GM12878 (cell line): Measurements from ENCODE around the gene ZNF552. TPM values are rescaled to one million over a fixed set of nuclear protein-coding genes. Genes with fewer than 3 reads are reported as not detected.

Experiments used
- ATAC-seq: fragments of 200-7000 bp; cut with Tn5 transposase; 3 replicates; pipeline ENCODE4 v1.9.1; 2020; ENCODE audit warnings: mild to moderate bottlenecking, moderate library complexity
- BruUV-seq: library from RNA; stranded (reverse); fragments of 400-500 nt; replicated peaks from 2 replicates; lab custom pipeline; 2021; lab: Mats Ljungman, UMichigan
- CTCF ChIA-PET: fragments of 300-600 bp; sonication (Branson Sonifier 250); formaldehyde crosslinking; extraction: SDS; loops from one replicate; lab custom pipeline; 2021; ENCODE audit warnings: inconsistent platforms; lab: Yijun Ruan, JAX
- POLR2A ChIA-PET: fragments of 350-600 bp; formaldehyde crosslinking; extraction: SDS; loops from one replicate; lab custom pipeline; 2021; ENCODE audit warnings: inconsistent platforms; lab: Charles Lee
- RAD21 ChIA-PET: fragments of 300-600 bp; sonication (Branson Sonifier 250); formaldehyde crosslinking; loops from one replicate; lab custom pipeline; 2023; ENCODE audit warnings: antibody characterized with exemption; ENCODE audit not compliant: unreplicated experiment; lab: Charles Lee
- SMC1A ChIA-PET: fragments of 300-600 bp; sonication (Branson Sonifier 250); formaldehyde crosslinking; loops from one replicate; lab custom pipeline; 2023; ENCODE audit not compliant: unreplicated experiment, uncharacterized antibody; lab: Charles Lee
- DNase-seq: peaks from one replicate; pipeline ENCODE4 v3.0.0-alpha.2; 2011; ENCODE audit warnings: low read depth, low spot score
- FAIRE-seq: peaks from 3 replicates; lab custom pipeline; 2011; peaks lifted over from hg19 to GRCh38; lab: Jason Lieb, UNC
- H2AFZ ChIP-seq: 2 replicates; pipeline ENCODE4 v1.6.0; 2011; ENCODE audit warnings: low read depth, low read length, control low read depth; ENCODE audit not compliant: control insufficient read depth
- H3K27ac ChIP-seq: 2 replicates; pipeline ENCODE4 v1.5.1; 2011; ENCODE audit warnings: control low read depth; ENCODE audit not compliant: control insufficient read depth, insufficient read depth
- H3K27me3 ChIP-seq, 2 experiments: replicated peaks in 1 of 2; 2 replicates each; pipeline versions ENCODE4 v1.6.0 to v1.6.1; 2011; ENCODE audit warnings: low read length in 1 of 2; ENCODE audit not compliant: control insufficient read depth in 2 of 2, insufficient read depth in 2 of 2
- H3K36me3 ChIP-seq, 2 experiments: 2 replicates each; pipeline ENCODE4 v1.5.1; 2011; ENCODE audit warnings: low read length in 1 of 2; ENCODE audit not compliant: control insufficient read depth in 2 of 2, insufficient read depth in 2 of 2
- H3K4me1 ChIP-seq: 2 replicates; pipeline ENCODE4 v1.6.1; 2011; ENCODE audit warnings: mild to moderate bottlenecking, low read length, moderate library complexity, mixed read lengths; ENCODE audit not compliant: control insufficient read depth, insufficient read depth
- H3K4me2 ChIP-seq: 2 replicates; pipeline ENCODE4 v1.6.0; 2011; ENCODE audit warnings: control low read depth; ENCODE audit not compliant: control insufficient read depth, insufficient read depth
- H3K4me3 ChIP-seq: fragments of 200-600 bp; sonication (generic); 2 replicates; pipeline ENCODE4 v1.5.1; 2016
- H3K79me2 ChIP-seq: 2 replicates; pipeline ENCODE4 v1.6.0; 2011; ENCODE audit warnings: low read length; ENCODE audit not compliant: control insufficient read depth, insufficient read depth
- H3K9ac ChIP-seq: 2 replicates; pipeline ENCODE4 v1.8.0; 2011; ENCODE audit warnings: low read length, control low read depth, mixed read lengths; ENCODE audit not compliant: control insufficient read depth, insufficient read depth
- H3K9me3 ChIP-seq: replicated peaks from 3 replicates; pipeline ENCODE4 v1.5.1; 2011; ENCODE audit warnings: mild to moderate bottlenecking, low read length; ENCODE audit not compliant: control insufficient read depth, insufficient read depth
- H4K20me1 ChIP-seq: 2 replicates; pipeline ENCODE4 v1.6.0; 2011; ENCODE audit not compliant: control insufficient read depth, insufficient read depth
- ASH2L ChIP-seq: fragments of 300-600, 200-600 bp; sonication (generic); IDR thresholded peaks from 2 replicates; pipeline ENCODE4 v1.6.1; 2017; ENCODE audit warnings: low read depth, mild to moderate bottlenecking, borderline replicate concordance
- CEBPB ChIP-seq, 2 experiments: fragments of 150-350 bp in 1 of 2; IDR thresholded peaks; 2 replicates each; pipeline ENCODE4 v1.6.1; 2012 to 2014; ENCODE audit warnings: low read depth in 2 of 2, low read length in 2 of 2, borderline replicate concordance in 1 of 2, inconsistent platforms in 1 of 2
- CHD4 ChIP-seq: fragments of 200-600 bp; sonication (generic); IDR thresholded peaks from 2 replicates; pipeline ENCODE4 v1.6.1; 2016; ENCODE audit warnings: mild to moderate bottlenecking
- CREM ChIP-seq: IDR thresholded peaks from 2 replicates; pipeline ENCODE4 v1.6.1; 2014; ENCODE audit warnings: antibody characterized with exemption, low read depth
- IKZF1 ChIP-seq: fragments of 450-650 bp; conservative IDR thresholded peaks from 2 replicates; pipeline ENCODE4 v1.6.1; 2017; ENCODE audit warnings: antibody characterized with exemption, mild to moderate bottlenecking
- JUND ChIP-seq: IDR thresholded peaks from 2 replicates; pipeline ENCODE4 v1.6.1; 2012; ENCODE audit warnings: low read depth, mild to moderate bottlenecking, low read length, improper control_type of control experiment, moderate library complexity
- NFYB ChIP-seq: IDR thresholded peaks from 2 replicates; pipeline ENCODE4 v1.6.1; 2011; ENCODE audit warnings: low read depth, mild to moderate bottlenecking, low read length, improper control_type of control experiment, moderate library complexity; ENCODE audit not compliant: insufficient read depth
- POLR2AphosphoS5 ChIP-seq: IDR thresholded peaks from 2 replicates; pipeline ENCODE4 v1.6.1; 2011; ENCODE audit warnings: mild to moderate bottlenecking, low read length, inconsistent platforms
- SPI1 ChIP-seq: IDR thresholded peaks from 2 replicates; pipeline ENCODE4 v1.6.1; 2011; ENCODE audit warnings: low read depth, mild to moderate bottlenecking, low read length, moderate library complexity, borderline replicate concordance; ENCODE audit not compliant: insufficient read depth
- STAT3 ChIP-seq: IDR thresholded peaks from 2 replicates; pipeline ENCODE4 v1.6.1; 2011; ENCODE audit warnings: low read depth, low read length, improper control_type of control experiment
- ZBTB11 ChIP-seq: fragments of 450-650 bp; formaldehyde crosslinking; IDR thresholded peaks from 2 replicates; pipeline ENCODE4 v1.5.0; 2022; ENCODE audit warnings: mild to moderate bottlenecking, missing genetic modification characterization
- ZNF24 ChIP-seq: fragments of 450-650 bp; IDR thresholded peaks from 2 replicates; pipeline ENCODE4 v1.6.1; 2017; ENCODE audit warnings: antibody characterized with exemption, mild to moderate bottlenecking
- ZSCAN29 ChIP-seq: fragments of 450-650 bp; IDR thresholded peaks from 2 replicates; pipeline ENCODE4 v1.6.1; 2017; ENCODE audit warnings: mild to moderate bottlenecking, moderate library complexity
- WGBS: methylation state at CpG from one replicate; pipeline ENCODE4 v1.1.6; 2016; ENCODE audit warnings: low lambda C conversion rate; ENCODE audit not compliant: insufficient replicate concordance, insufficient coverage; ENCODE audit errors: missing lambda C conversion rate; 5-methylcytosine and 5-hydroxymethylcytosine counted together
- in situ Hi-C: fragments of 300-500 bp; cut with MboI; formaldehyde crosslinking; loops from 9 replicates; pipeline ENCODE4 v1.14.3; 2018; ENCODE audit warnings: mixed read lengths
- intact Hi-C: fragments of 100-400 bp; cut with micrococcal nuclease; formaldehyde crosslinking; loops from one replicate; pipeline ENCODE4 v1.14.2; 2022; ENCODE audit not compliant: unreplicated experiment
- polyA plus RNA-seq, 11 experiments: library from polyadenylated mRNA; depleted of rRNA in 4 of 11; unstranded in 6 of 11; stranded (reverse) in 5 of 11; fragments of >200 nt; fragmentation: Nextera tagmentation in 4 of 11; fragmentation: Illumina TruSeq in 1 of 11; extraction: Ambion mirVana in 4 of 11; extraction: Trizol in 1 of 11; gene quantifications; 1 replicate in 1 of 11; 2 replicates in 10 of 11; pipeline versions ENCODE4 v1.2.1 to v1.2.3, GENCODE V29; 2011 to 2016; ENCODE audit warnings: inconsistent platforms in 2 of 11, missing spikeins in 2 of 11, low read depth in 1 of 11
- total RNA-seq, 4 experiments: library from RNA; depleted of rRNA in 3 of 4; stranded (reverse); fragments of >200 nt in 3 of 4; fragmentation: Illumina TruSeq in 1 of 4; extraction: Trizol in 1 of 4; gene quantifications; 2 replicates each; pipeline versions ENCODE4 v1.2.1 to v1.2.3, GENCODE V29; 2013 to 2021

The ZNF552 gene
- total and polyA plus RNA-seq, 10 of the 15 experiments (the other 5 are each of a cell fraction or from before 2014, with no cell fraction given), result 3.6 to 13.3 (median 8.0) TPM

GRCh38 chr19:57817976-57818375 is 3.3 kb upstream of the ZNF552 start (continued):
- TF ChIP-seq ZBTB11 (CRISPR knock-in tag), result no peak
- TF ChIP-seq IKZF1, result no peak
- TF ChIP-seq POLR2AphosphoS5, result no peak
- no peak for TF ChIP-seq ZNF24
- no peak for TF ChIP-seq ASH2L
- no peak for TF ChIP-seq CHD4

GRCh38 chr19:57816652-57817051 is 1.9 kb upstream of the ZNF552 start:
- Histone ChIP-seq H3K79me2 (peaks cover 37% of the 10 kb centered on the region), H3K27me3 (no peaks in the 10 kb centered on the region), H4K20me1 (no peaks in the 10 kb centered on the region), H3K9me3 (no peaks in the 10 kb centered on the region), H3K27ac (no peak overlapping the region), H3K4me2 (no peak overlapping the region), H3K4me3 (no peak overlapping the region), H3K36me3 (no peaks in the 10 kb centered on the region), H2AFZ (no peak overlapping the region), H3K4me1 (peaks cover 12% of the 10 kb centered on the region), H3K9ac (no peak overlapping the region)
- RAD21 ChIA-PET, result no interaction called here
- no peak for TF ChIP-seq STAT3
- no peak for TF ChIP-seq JUND
- TF ChIP-seq CREM, result no peak
- no peak for TF ChIP-seq CEBPB (IDR thresholded peaks at IDR 0.05; ENCODE audit: borderline replicate concordance in 1 of 2, low read depth in 2 of 2, low read length in 2 of 2)
- TF ChIP-seq NFYB, result peak; percentile 69
- TF ChIP-seq SPI1, result no peak
- no peak for TF ChIP-seq ZNF24
- no peak for TF ChIP-seq ZSCAN29
- POLR2A ChIA-PET, result interaction anchor here (0.7 kb wide), 1 partner anchor 89 kb away, joined by 4 read pairs; no protein-coding TSS in a partner anchor
- no TSS peak for BruUV-seq
- DNase-seq (no peak), FAIRE-seq (no peak), ATAC-seq (no peak)
- intact Hi-C loops (no loop called here), in situ Hi-C loops (loop anchor here (25.0 kb wide), 1 partner anchor 1679 kb away; the partner anchor contains the start of gene ZNF444)
- 82% methylated on average over 6 of the region's 7 CpGs for WGBS
- SMC1A ChIA-PET, result no interaction called here
- CTCF ChIA-PET, result no interaction called here
